DMS79 (cell line): Measurements from ENCODE around the gene SIGLEC11.
"Not testable (repeated sequence)": the region's sequence is repeated elsewhere in the genome, so short reads cannot be mapped to it uniquely, and the experiment has no call there.

ENCODE experiments used
- DNase-seq: peaks from one replicate; lab custom pipeline; 2025; lab: John Stamatoyannopoulos, UW

The SIGLEC11 gene

GRCh38 chr19:49981603-49982593 is 20.9 kb upstream of the SIGLEC11 start:
- DNase-seq, result no peak

DNA sequence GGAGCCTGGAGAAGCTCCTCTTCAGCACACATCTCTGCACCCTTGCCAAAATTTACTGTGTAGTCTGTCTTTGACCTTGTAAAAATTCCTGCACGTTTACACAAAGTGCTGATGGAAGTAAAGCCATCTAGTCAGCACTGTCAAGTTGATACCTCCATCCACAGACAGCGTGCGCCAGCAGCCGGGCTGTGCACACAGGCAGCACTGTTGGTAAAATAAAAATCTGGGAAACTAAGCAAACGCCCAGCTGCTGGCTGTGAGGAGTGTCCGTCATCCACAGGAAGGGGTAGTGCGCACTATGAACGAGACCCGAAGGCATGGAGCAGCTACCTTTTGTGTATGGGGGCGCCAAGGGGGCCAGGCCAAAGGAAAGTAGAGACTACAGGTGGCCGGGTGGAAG is 17.4 kb upstream of the SIGLEC11 start:
- DNase-seq, result no peak

DNA sequence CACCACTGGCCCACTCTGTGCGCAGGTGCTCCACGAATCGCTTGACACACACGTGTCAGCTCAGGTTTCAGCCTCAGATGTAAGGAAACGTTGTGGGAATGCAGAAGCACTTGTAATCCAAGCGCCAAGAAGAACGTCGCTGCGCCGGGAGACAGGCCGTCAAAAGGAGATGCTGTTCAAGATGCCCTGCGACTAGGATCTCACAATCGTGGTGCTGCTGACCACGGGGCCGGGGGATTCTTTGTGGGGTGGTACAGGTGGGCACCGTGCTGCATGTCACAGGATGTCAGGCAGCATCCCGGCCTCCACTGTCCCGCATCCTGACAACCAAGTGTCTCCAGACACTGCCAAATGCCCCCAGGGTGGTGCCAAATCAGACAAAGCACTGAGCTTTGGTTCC is 16.9 kb upstream of the SIGLEC11 start:
- DNase-seq, result no peak

DNA sequence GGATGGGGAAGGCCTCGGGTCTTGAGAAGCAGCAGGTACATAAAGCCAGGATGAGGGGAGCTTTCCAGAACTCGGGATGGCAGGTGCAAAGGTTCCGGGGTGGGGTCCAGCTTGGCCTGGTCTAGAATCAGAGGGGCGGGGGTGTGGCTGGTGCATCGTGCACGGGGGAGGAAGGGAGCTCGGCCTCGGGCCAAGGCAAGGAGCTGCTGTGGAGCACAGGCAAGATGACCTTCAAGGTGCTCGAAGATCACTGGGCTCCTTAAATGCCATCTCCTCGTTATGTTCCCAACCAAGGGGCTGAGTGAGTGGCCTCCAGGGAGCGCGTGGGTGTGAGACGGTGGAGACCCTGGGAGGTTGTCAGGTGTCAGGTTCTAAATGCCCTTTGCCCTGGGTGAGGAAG is 16.1 kb upstream of the SIGLEC11 start:
- DNase-seq, result no peak

DNA sequence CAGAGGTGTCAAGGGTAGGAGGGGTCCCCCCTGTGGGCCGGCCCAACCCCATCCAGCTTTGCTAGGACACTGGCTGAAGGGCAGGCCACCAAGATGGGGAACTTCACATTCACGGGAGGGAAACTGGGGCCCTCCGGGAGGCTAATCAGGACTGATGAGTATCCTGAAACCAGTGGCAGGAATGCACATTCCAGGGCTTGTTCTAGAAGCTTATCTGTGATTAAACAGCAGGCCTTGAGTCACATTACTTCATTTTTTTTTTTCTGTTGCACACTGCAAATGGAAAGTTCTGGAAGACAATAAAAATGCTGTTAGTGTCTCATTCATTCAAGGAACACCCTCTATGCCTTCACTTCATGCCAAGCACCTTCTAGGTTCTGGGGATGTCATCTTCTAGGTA is 15.5 kb upstream of the SIGLEC11 start:
- no peak for DNase-seq

DNA sequence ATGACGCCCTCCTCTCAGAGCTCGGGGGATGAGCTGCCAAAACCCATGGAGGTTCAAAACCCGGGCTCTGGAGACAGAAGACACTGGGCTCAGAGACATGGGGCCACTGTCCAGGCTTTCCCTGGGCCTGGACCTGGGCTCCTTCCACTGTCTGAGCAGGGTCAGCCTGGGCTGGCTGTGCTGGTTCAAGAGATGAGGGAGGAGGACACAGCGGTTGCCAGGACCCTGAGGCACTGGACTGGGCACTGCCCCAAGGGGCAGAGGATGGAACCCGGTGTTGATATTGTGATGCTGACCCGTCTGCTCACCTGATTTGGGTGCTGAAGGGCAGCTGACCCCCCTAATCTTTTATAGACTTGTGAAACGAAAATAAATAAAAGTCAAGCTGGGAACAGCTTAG is 14.1 kb upstream of the SIGLEC11 start:
- no peak for DNase-seq

- DNase-seq, result no peak
Observed at GRCh38 chr19:49973987-49974386, 13.0 kb upstream of the SIGLEC11 start.

GRCh38 chr19:49972841-49973240 is 11.9 kb upstream of the SIGLEC11 start:
- no peak for DNase-seq

- DNase-seq, result no peak
Observed at GRCh38 chr19:49971991-49972411, 11.0 kb upstream of the SIGLEC11 start.

GRCh38 chr19:49969355-49969754 is 8.4 kb upstream of the SIGLEC11 start:
- not testable (repeated sequence) for DNase-seq

DNA sequence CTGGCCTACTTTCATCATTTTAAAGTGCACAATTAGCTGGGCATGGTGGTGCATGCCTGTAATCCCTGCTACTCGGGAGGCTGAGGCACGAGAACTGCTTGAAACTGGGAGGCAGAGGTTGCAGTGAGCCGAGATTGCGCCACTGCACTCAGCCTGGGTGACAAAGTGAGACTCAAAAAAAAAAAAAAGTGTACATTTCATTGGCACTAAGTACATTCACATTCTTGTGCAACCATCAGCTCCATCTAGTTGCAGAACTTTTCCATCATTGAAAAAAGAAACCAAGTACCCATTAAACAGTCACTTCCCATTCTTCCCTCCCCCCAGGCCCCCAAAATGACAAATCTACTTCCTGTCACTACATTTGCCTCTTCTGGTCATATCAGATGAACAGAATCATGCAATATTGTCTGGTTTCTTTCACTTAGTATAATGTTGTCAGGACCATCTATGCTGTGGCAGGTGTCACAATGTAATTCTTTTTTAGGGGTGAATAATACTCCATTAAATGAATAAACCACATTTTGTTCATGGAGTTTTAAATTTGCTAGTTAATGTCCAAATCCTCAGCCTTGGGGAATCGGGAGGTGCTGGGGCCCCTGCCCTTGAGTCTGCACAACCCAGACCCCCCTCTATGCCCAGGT is 7.4 kb upstream of the SIGLEC11 start:
- DNase-seq, result no peak

DNA sequence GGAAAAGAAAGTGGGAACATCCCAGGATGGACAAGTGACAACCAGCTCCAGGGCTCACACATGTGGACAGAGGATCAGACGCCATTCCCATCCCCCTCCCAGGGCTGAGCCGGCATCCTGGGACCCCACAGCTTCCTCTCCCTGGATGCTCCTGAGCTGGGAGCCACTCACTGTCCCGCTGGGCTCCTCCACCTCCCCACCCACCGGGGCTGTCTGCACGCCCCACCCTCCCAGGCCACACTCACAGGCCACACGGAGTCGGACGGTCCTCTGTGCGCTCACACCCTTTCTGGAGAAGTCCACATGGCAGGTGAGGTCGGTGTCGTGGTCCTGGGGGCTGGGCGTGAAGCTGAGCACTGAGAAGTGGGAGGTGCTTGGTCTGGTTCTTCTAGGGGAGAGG is 1.1 kb downstream of the SIGLEC11 start:
- not testable (repeated sequence) for DNase-seq

- DNase-seq, result not testable (repeated sequence)
Observed at GRCh38 chr19:49958596-49958995, 2.4 kb downstream of the SIGLEC11 start.

- DNase-seq, result not testable (repeated sequence)
Observed at GRCh38 chr19:49958144-49958543, 2.8 kb downstream of the SIGLEC11 start.

- no peak for DNase-seq
Observed at GRCh38 chr19:49957262-49957915, 3.6 kb downstream of the SIGLEC11 start.

DNA sequence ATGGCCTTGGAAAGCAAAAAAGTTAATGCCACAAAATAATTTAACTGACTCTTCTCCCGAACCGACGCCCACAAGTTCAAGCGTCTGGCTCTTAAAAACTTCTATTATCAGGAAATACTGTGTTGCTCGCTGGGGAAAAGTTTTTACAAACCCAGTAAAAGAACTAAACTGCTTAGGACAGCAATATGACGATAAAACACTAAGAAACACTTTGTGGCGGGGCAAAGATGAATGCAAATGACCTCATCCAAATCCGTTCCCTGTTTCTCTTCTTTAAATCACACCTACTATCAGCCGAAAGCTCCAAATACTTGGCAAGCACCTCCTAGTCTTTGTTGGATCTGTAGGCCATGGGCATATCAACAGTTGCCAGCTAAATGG is 4.9 kb downstream of the SIGLEC11 start:
- no peak for DNase-seq

DNA sequence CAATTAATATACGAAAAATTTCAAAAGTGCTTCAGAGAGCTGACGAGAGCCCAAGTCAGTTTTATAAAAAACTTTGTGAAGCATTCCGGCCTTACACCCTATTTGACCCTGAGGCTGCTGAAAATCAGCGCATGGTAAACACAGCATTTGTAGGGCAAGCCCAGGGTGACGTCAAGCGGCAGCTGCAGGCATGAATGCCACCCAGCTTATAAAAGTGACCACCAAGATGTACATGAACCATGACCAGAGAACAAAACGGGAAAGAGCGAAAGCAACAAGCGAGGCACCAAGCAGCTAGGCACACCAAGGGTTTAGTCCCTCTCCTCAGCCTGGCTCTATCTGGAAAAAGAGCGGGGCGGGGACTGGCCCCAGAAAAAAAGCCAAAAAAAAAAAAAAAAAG is 6.0 kb downstream of the SIGLEC11 start:
- no peak for DNase-seq

DNA sequence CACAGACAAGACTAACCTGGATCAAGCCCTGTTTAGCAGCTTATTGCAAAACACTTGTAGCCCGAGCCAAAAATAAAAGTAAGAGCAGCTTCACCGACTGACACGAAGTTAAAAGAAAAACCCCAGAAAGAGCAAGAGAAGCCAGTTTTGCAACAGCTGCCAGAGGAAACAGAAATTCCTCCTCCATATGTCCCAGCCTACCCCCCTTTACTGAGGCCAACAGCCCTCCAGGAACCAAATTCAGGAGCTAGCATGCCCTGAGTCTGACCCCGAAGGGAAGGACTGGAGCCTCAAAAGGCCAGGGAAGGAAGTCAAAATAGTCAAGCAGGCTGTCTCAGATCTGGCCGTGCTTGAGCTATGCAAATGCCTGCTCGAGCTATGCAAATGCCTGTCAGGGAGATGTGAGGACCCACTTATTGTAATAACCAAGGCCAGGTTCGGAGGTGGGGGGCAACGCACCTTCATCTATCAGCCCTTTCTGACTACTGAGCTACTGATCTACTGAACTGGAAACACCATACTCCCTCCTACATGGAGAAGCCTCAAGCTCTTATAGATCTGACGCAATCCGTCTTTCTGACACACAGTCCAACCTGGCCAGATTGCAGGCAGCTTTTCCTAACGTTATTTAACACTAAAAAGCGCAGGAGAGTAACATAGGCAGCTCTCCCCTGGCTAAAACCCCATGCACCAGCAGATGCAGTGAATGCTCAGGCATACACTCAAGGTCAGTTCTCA is 6.7 kb downstream of the SIGLEC11 start:
- DNase-seq, result no peak

DNA sequence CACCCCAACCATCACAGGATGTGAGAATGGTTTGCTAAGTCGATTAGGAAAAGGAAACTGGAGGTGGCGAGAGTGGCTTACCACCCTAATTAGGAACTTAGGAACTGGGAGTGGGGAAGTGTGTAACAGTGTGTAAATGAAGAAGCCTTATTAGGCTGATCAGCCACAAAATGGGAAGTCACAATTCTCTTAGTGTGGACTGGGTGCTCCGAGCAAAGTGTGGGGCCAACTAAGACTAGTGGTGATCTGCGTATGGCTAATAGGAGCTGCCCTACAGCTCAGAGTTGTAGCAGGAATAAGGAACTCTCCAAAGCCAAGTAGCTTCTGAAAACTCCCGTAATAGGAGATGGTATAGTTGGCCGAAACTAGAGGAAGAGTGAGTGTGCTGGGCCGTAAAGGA is 7.6 kb downstream of the SIGLEC11 start:
- DNase-seq, result no peak

- no peak for DNase-seq
Observed at GRCh38 chr19:49952906-49953305, 8.1 kb downstream of the SIGLEC11 start.

DNA sequence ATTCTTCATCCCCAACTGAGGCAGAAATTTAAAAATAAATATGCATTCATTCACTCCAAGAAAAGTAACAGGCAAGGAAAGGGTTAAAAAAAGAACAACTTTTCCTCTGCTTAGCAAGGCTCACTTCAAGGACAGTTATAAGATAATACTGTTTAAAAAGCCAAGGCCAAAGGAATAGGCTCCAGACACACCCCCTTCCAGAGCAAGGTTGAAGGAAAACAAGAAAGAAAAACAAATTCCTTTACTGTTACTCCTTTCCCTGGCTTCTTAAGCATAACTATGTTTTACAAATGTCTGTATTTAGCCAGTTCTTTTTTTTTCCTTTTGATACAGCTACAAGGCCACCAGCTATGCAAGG is 8.5 kb downstream of the SIGLEC11 start:
- DNase-seq, result no peak

DNA sequence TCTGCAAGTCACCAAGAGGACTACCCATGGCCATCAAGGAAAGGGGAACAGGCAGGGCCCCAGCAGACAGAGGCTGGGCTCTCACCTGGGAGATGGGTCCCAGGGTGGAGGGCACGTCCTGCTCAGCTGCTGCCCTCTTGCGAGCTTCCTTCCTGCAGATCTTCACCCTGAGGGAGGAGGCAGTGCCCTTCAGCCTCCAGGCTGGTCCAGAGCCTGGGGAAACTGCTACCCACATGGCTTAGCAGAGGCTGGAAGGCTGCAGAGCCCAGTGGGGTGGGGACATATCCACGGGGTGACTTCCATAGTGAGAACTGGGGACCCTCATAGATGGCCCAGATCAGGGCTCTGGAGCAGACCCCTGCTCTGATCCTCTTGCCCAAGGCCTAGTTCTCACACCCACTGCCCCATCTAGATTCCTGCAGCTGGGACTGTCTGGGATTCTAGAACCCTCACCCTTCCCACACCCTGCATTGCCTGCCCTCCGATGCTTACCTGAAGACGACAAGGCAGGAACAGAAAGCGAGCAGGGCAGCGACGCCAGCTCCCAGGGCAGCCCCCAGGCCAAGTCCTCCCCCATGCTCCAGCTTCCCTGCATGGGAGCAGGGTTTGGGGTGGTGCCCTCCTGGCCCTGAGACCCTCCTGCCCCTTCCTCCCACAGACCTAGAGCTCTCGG is 9.0 kb downstream of the SIGLEC11 start:
- DNase-seq, result no peak
